Measurements from ENCODE around the gene DPH6. TPM values are rescaled to one million over a fixed set of nuclear protein-coding genes. Genes with fewer than 3 reads are reported as not detected.

DPH6 gene
- polyA plus RNA-seq, 2 of the 4 experiments (the other 2 are of a cell fraction), result 11.0 to 33.6 TPM

GRCh38 chr15:35321926-35322325 is 224.0 kb downstream of the DPH6 start:
- WGBS (ENCODE audit: missing lambda C conversion rate), result 38% methylated on average over 2 of the region's 2 CpGs
- Histone ChIP-seq H3K4me3 (no peak overlapping the region), H3K4me2 (no peak overlapping the region), H3K4me1 (no peaks in the 10 kb centered on the region), H3K27ac (no peak overlapping the region), H3K9me3 (no peaks in the 10 kb centered on the region)
- DNase-seq (ENCODE audit: low read depth in 1 of 2, low spot score in 1 of 2) (no peak), ATAC-seq (no peak), FAIRE-seq (no peak)
- ChIA-PET CTCF (interaction anchor here (1.3 kb wide), 1 partner anchor 8 kb away, joined by 3 read pairs; no protein-coding TSS in a partner anchor), POLR2A (no interaction called here)
- no peak for TF ChIP-seq BHLHE40 (IDR thresholded peaks at IDR 0.05; ENCODE audit: low read depth, low read length)
- no peak for TF ChIP-seq PHF8 (IDR thresholded peaks at IDR 0.05; ENCODE audit: borderline replicate concordance, low read depth)
- no peak for TF ChIP-seq RFX5 (IDR thresholded peaks at IDR 0.05)
- TF ChIP-seq FOSL2 (IDR thresholded peaks at IDR 0.05), result no peak
- no peak for TF ChIP-seq FOSL2 (CRISPR knock-in tag; IDR thresholded peaks at IDR 0.05)
- TF ChIP-seq TFCP2L1 (CRISPR knock-in tag; IDR thresholded peaks at IDR 0.05), result no peak
- TF ChIP-seq EHF (CRISPR knock-in tag; IDR thresholded peaks at IDR 0.05), result no peak
- no peak for TF ChIP-seq REST (IDR thresholded peaks at IDR 0.05)
- TF ChIP-seq ZSCAN20 (CRISPR knock-in tag; IDR thresholded peaks at IDR 0.05), result no peak
- no peak for TF ChIP-seq CBX8 (IDR thresholded peaks at IDR 0.05)
- TF ChIP-seq KDM5A (IDR thresholded peaks at IDR 0.05), result no peak
- TF ChIP-seq MAX (IDR thresholded peaks at IDR 0.05), result no peak
- TF ChIP-seq CEBPB (IDR thresholded peaks at IDR 0.05), result no peak
- TF ChIP-seq KDM1A (IDR thresholded peaks at IDR 0.05; ENCODE audit: low read depth), result no peak
- TF ChIP-seq ELK1 (IDR thresholded peaks at IDR 0.05; ENCODE audit: low read depth, low read length), result no peak

- no peak overlapping the region for H3K4me3 ChIP-seq
- ChIA-PET CTCF (interaction anchor here (1.3 kb wide), 2 partner anchors 9 to 243 kb away, joined by 3 to 5 read pairs; no protein-coding TSS in a partner anchor), POLR2A (no interaction called here)
These were observed 225.1 kb downstream of the DPH6 start for GRCh38 chr15:35320911-35321310.

More at GRCh38 chr15:35320911-35321310, 225.1 kb downstream of the DPH6 start:
- no peak overlapping the region for H3K4me2 ChIP-seq
- H3K9me3 ChIP-seq, result peaks cover 6% of the 10 kb centered on the region; the same call in 1 of the 3 replicates
- no peaks in the 10 kb centered on the region for H3K4me1 ChIP-seq
- ATAC-seq (no peak), DNase-seq (ENCODE audit: low read depth in 1 of 2, low spot score in 1 of 2) (no peak), FAIRE-seq (no peak)
- no peak overlapping the region for H3K27ac ChIP-seq
- TF ChIP-seq ELK1 (IDR thresholded peaks at IDR 0.05; ENCODE audit: low read depth, low read length) (no peak), PBX3 (IDR thresholded peaks at IDR 0.05) (no peak), EHF (CRISPR knock-in tag; IDR thresholded peaks at IDR 0.05) (no peak), FOSB (CRISPR knock-in tag; IDR thresholded peaks at IDR 0.05) (no peak), BCL3 (IDR thresholded peaks at IDR 0.05) (no peak), JUN (IDR thresholded peaks at IDR 0.05) (no peak), CBX2 (IDR thresholded peaks at IDR 0.05; ENCODE audit: borderline replicate concordance, low read depth) (no peak), TFCP2L1 (CRISPR knock-in tag; IDR thresholded peaks at IDR 0.05) (no peak), SMC3 (IDR thresholded peaks at IDR 0.05) (no peak), MAZ (IDR thresholded peaks at IDR 0.05; ENCODE audit: borderline replicate concordance, low read depth, low read length) (no peak), ZNF302 (CRISPR knock-in tag; IDR thresholded peaks at IDR 0.05) (no peak), POLR2A (IDR thresholded peaks at IDR 0.05; ENCODE audit: low read length) (no peak), ZC3H11A (IDR thresholded peaks at IDR 0.05) (no peak), ESRRA (IDR thresholded peaks at IDR 0.05; ENCODE audit: borderline replicate concordance, low read length) (no peak), MAX (IDR thresholded peaks at IDR 0.05) (no peak), ZFP36 (IDR thresholded peaks at IDR 0.05; ENCODE audit: borderline replicate concordance, partially characterized antibody) (no peak), NFE2L2 (conservative IDR thresholded peaks at IDR 0.05; ENCODE audit: low read length) (no peak), SREBF2 (IDR thresholded peaks at IDR 0.05) (no peak)

Data from A549 (cell line).